Measurements from ENCODE around the gene LRRC7.

LRRC7 gene

DNA sequence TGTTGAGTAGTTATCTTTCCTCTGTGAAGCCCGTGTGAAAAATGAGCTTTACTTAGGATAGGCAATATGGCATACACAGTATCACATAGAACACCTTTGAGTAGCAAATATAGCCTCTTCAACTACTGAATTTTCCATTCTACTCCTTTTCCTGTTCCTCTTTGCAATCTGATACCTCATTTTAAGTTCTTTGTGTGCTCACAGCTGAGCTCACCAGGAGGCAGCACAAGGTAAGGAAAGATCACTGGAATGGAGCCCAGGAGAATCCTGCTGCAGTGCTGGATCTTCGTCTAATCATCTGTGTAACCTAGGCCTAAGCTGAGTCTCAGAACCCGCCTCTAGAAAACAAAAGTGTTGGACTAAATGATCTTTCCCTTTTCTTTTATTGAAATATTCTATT, 466.7 kb downstream of the LRRC7 start:
- Histone ChIP-seq H3K27ac (ENCODE audit: low read depth, low read length, poor library complexity, severe bottlenecking) (no peak overlapping the region), H3K36me3 (ENCODE audit: insufficient read depth, low read length) (no peaks in the 10 kb centered on the region)

DNA sequence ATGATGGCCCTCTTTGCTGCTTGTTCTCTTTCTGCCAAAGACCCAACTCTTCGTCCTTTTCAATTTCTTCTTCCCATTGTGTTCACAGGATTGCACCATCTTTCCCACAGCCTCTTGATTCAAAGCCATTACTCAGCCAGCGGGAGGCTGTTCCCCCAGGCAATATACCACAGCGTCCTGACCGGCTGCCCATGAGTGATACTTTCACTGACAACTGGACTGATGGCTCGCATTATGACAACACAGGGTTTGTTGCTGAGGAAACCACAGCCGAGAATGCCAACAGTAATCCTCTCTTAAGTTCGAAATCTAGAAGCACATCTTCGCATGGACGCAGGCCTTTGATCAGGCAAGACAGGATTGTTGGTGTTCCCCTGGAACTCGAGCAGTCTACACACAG, 470.3 kb downstream of the LRRC7 start:
- H3K79me2 ChIP-seq (ENCODE audit: insufficient read depth, low read length) = no peaks in the 10 kb centered on the region
- TF ChIP-seq EZH2 (IDR thresholded peaks at IDR 0.05; ENCODE audit: borderline replicate concordance, low read length) (no peak), CTCF (IDR thresholded peaks at IDR 0.05; ENCODE audit: low read length) (no peak)
- H3K9ac ChIP-seq (ENCODE audit: low read length) = no peak overlapping the region
- H3K27me3 ChIP-seq (ENCODE audit: insufficient read depth, low read length) = no peaks in the 10 kb centered on the region
- no peak overlapping the region for H3K4me2 ChIP-seq (ENCODE audit: low read length)
- H3K4me3 ChIP-seq (ENCODE audit: low read depth, low read length, poor library complexity, severe bottlenecking) = no peak overlapping the region
- H3F3A ChIP-seq (ENCODE audit: insufficient read depth, low read length) = no peaks in the 10 kb centered on the region
- no peaks in the 10 kb centered on the region for H3K36me3 ChIP-seq (ENCODE audit: insufficient read depth, low read length)
- H3K9me2 ChIP-seq (ENCODE audit: low read depth, low read length) = no peaks in the 10 kb centered on the region
- H2AFZ ChIP-seq (ENCODE audit: low read length) = no peak overlapping the region
- no peaks in the 10 kb centered on the region for H3K4me1 ChIP-seq (ENCODE audit: insufficient read depth, low read length, severe bottlenecking)
- H3K9me3 ChIP-seq (ENCODE audit: low read length) = no peaks in the 10 kb centered on the region
- no peaks in the 10 kb centered on the region for H4K20me1 ChIP-seq (ENCODE audit: insufficient read depth, low read length)
- H3K27ac ChIP-seq (ENCODE audit: low read depth, low read length, poor library complexity, severe bottlenecking) = no peak overlapping the region

More for the DNA sequence above, 466.7 kb downstream of the LRRC7 start:
- Histone ChIP-seq H3K9me2 (ENCODE audit: low read depth, low read length) (no peaks in the 10 kb centered on the region), H3K4me3 (ENCODE audit: low read depth, low read length, poor library complexity, severe bottlenecking) (no peak overlapping the region), H3K9me3 (ENCODE audit: low read length) (no peaks in the 10 kb centered on the region), H3F3A (ENCODE audit: insufficient read depth, low read length) (no peaks in the 10 kb centered on the region), H3K79me2 (ENCODE audit: insufficient read depth, low read length) (no peaks in the 10 kb centered on the region), H2AFZ (ENCODE audit: low read length) (no peak overlapping the region), H4K20me1 (ENCODE audit: insufficient read depth, low read length) (no peaks in the 10 kb centered on the region), H3K9ac (ENCODE audit: low read length) (no peak overlapping the region), H3K27me3 (ENCODE audit: insufficient read depth, low read length) (no peaks in the 10 kb centered on the region), H3K4me2 (ENCODE audit: low read length) (no peak overlapping the region), H3K4me1 (ENCODE audit: insufficient read depth, low read length, severe bottlenecking) (no peaks in the 10 kb centered on the region)
- TF ChIP-seq EZH2 (IDR thresholded peaks at IDR 0.05; ENCODE audit: borderline replicate concordance, low read length) (no peak), CTCF (IDR thresholded peaks at IDR 0.05; ENCODE audit: low read length) (no peak)

GRCh38 chr1:70039485-70039884, 471.8 kb downstream of the LRRC7 start:
- H3K4me3 ChIP-seq (ENCODE audit: low read depth, low read length, poor library complexity, severe bottlenecking) = no peak overlapping the region

More at GRCh38 chr1:70039485-70039884, 471.8 kb downstream of the LRRC7 start:
- H4K20me1 ChIP-seq (ENCODE audit: insufficient read depth, low read length) = no peaks in the 10 kb centered on the region
- no peaks in the 10 kb centered on the region for H3K27me3 ChIP-seq (ENCODE audit: insufficient read depth, low read length)
- H3K9me2 ChIP-seq (ENCODE audit: low read depth, low read length) = no peaks in the 10 kb centered on the region
- no peak for TF ChIP-seq CTCF (IDR thresholded peaks at IDR 0.05; ENCODE audit: low read length)
- TF ChIP-seq EZH2 (IDR thresholded peaks at IDR 0.05; ENCODE audit: borderline replicate concordance, low read length) = no peak
- H3K79me2 ChIP-seq (ENCODE audit: insufficient read depth, low read length) = no peaks in the 10 kb centered on the region
- H3K9me3 ChIP-seq (ENCODE audit: low read length) = no peaks in the 10 kb centered on the region
- no peaks in the 10 kb centered on the region for H3K4me1 ChIP-seq (ENCODE audit: insufficient read depth, low read length, severe bottlenecking)
- no peaks in the 10 kb centered on the region for H3F3A ChIP-seq (ENCODE audit: insufficient read depth, low read length)
- H3K4me2 ChIP-seq (ENCODE audit: low read length) = no peak overlapping the region
- no peaks in the 10 kb centered on the region for H3K36me3 ChIP-seq (ENCODE audit: insufficient read depth, low read length)
- H2AFZ ChIP-seq (ENCODE audit: low read length) = no peak overlapping the region
- no peak overlapping the region for H3K9ac ChIP-seq (ENCODE audit: low read length)
- H3K27ac ChIP-seq (ENCODE audit: low read depth, low read length, poor library complexity, severe bottlenecking) = no peak overlapping the region
